PC-3 (cell line): ENCODE measurements around the gene UCHL5. TPM values are rescaled to one million over a fixed set of nuclear protein-coding genes. Genes with fewer than 3 reads are reported as not detected.

ENCODE experiments used
- ATAC-seq: fragments of 200-7000 bp; cut with Tn5 transposase; 2 replicates; pipeline ENCODE4 v1.9.1; 2020; ENCODE audit warnings: mild to moderate bottlenecking, moderate library complexity
- BruUV-seq: library from RNA; stranded (reverse); fragments of 400-500 nt; replicated peaks from 2 replicates; lab custom pipeline; 2021; lab: Mats Ljungman, UMichigan
- CTCF ChIA-PET: fragments of 300-600 bp; sonication (Branson Sonifier 250); formaldehyde crosslinking; loops from one replicate; lab custom pipeline; 2022; ENCODE audit warnings: antibody characterized with exemption; lab: Charles Lee
- POLR2A ChIA-PET: fragments of 300-600 bp; sonication (Branson Sonifier 250); formaldehyde crosslinking; loops from one replicate; lab custom pipeline; 2022; ENCODE audit warnings: antibody characterized with exemption; ENCODE audit not compliant: unreplicated experiment; lab: Charles Lee
- DNase-seq: peaks from one replicate; pipeline ENCODE4 v3.0.0-alpha.2; 2015
- H2AFZ ChIP-seq: fragments of 300-600 bp; sonication (generic); 2 replicates; pipeline ENCODE4 v1.6.0; 2016; ENCODE audit warnings: antibody characterized with exemption, low read length
- H3F3A ChIP-seq: fragments of 300-600 bp; sonication (generic); one replicate; pipeline ENCODE4 v1.6.0; 2017; ENCODE audit warnings: antibody characterized with exemption, low read length, control low read depth, mild to moderate bottlenecking; ENCODE audit not compliant: unreplicated experiment
- H3K27ac ChIP-seq: fragments of 300-600 bp; sonication (generic); 2 replicates; pipeline ENCODE4 v1.5.1; 2016; ENCODE audit warnings: mild to moderate bottlenecking, low read length
- H3K27me3 ChIP-seq: fragments of 300-600 bp; sonication (generic); 2 replicates; pipeline ENCODE4 v1.6.1; 2016; ENCODE audit warnings: low read length, mixed read lengths
- H3K36me3 ChIP-seq: fragments of 300-600 bp; sonication (generic); 2 replicates; pipeline ENCODE4 v1.6.1; 2016; ENCODE audit warnings: low read depth, mixed run types, low read length, mixed read lengths
- H3K4me1 ChIP-seq: fragments of 300-600 bp; sonication (generic); 2 replicates; pipeline ENCODE4 v1.5.1; 2016; ENCODE audit warnings: low read length; ENCODE audit not compliant: insufficient read depth
- H3K4me2 ChIP-seq: fragments of 300-600 bp; sonication (generic); 2 replicates; pipeline ENCODE4 v1.6.0; 2016; ENCODE audit warnings: low read length
- H3K4me3 ChIP-seq: fragments of 300-600 bp; sonication (generic); 2 replicates; pipeline ENCODE4 v1.5.1; 2016; ENCODE audit warnings: mild to moderate bottlenecking, low read length, mixed read lengths
- H3K79me2 ChIP-seq: fragments of 300-600 bp; sonication (generic); 2 replicates; pipeline ENCODE4 v1.6.1; 2017; ENCODE audit warnings: low read length, mixed read lengths
- H3K9ac ChIP-seq: fragments of 300-600 bp; sonication (generic); 2 replicates; pipeline ENCODE4 v1.6.0; 2016; ENCODE audit warnings: mild to moderate bottlenecking, low read length
- H3K9me2 ChIP-seq: fragments of 300-600 bp; sonication (generic); replicated peaks from 2 replicates; pipeline ENCODE4 v1.6.1; 2016; ENCODE audit warnings: mixed run types, low read length, mixed read lengths
- H3K9me3 ChIP-seq: fragments of 300-600 bp; sonication (generic); 2 replicates; pipeline ENCODE4 v1.6.1; 2016; ENCODE audit warnings: low read length, mixed read lengths
- H4K20me1 ChIP-seq: fragments of 300-600 bp; sonication (generic); 2 replicates; pipeline ENCODE4 v1.6.1; 2016; ENCODE audit warnings: low read length, mixed read lengths
- EZH2 ChIP-seq: fragments of 300-600 bp; sonication (generic); IDR thresholded peaks from one replicate; pipeline ENCODE4 v1.6.1; 2017; ENCODE audit warnings: antibody characterized with exemption, mild to moderate bottlenecking, low read length; ENCODE audit not compliant: unreplicated experiment
- EZH2phosphoT487 ChIP-seq: fragments of 300-600 bp; sonication (generic); IDR thresholded peaks from 2 replicates; pipeline ENCODE4 v1.6.1; 2018; ENCODE audit warnings: mild to moderate bottlenecking, antibody characterized with exemption, low read length, borderline replicate concordance
- intact Hi-C: fragments of 100-400 bp; cut with micrococcal nuclease; formaldehyde crosslinking; loops from 2 replicates; pipeline ENCODE4 v1.9.0; 2023
- total RNA-seq: library from RNA; depleted of rRNA; stranded (reverse); fragments of >200 nt; gene quantifications from 2 replicates; pipeline ENCODE4 v1.2.3, GENCODE V29; 2014
- TF ChIP-seq, protein P1 (sequence below): fragments of 300-600 bp; sonication (generic); conservative IDR thresholded peaks from 2 replicates; pipeline ENCODE4 v1.5.1; 2017; ENCODE audit warnings: antibody characterized with exemption, low read depth, mild to moderate bottlenecking, low read length

Gene UCHL5
- total RNA-seq, 1 experiment from 2014 or later, result 31.3 TPM

GRCh38 chr1:193031431-193031830, 27.7 kb downstream of the UCHL5 start:
- Histone ChIP-seq H3K27me3 (no peaks in the 10 kb centered on the region), H3K27ac (no peak overlapping the region), H3K4me1 (no peaks in the 10 kb centered on the region), H3K9ac (no peak overlapping the region), H3K4me3 (no peak overlapping the region), H3K4me2 (no peak overlapping the region), H3K36me3 (peaks cover 7% of the 10 kb centered on the region; the same call in 1 of the 2 replicates), H3K79me2 (peaks cover 47% of the 10 kb centered on the region), H3K9me2 (no peaks in the 10 kb centered on the region), H2AFZ (no peak overlapping the region), H4K20me1 (no peaks in the 10 kb centered on the region), H3K9me3 (no peaks in the 10 kb centered on the region), H3F3A (no peaks in the 10 kb centered on the region)
- ATAC-seq (peak; percentile 22; the same call in 1 of the 2 replicates), DNase-seq (peak; percentile 20)
- no TSS peak for BruUV-seq
- POLR2A ChIA-PET, result no interaction called here
- no peak for TF ChIP-seq EZH2
- TF ChIP-seq, protein P1, sequence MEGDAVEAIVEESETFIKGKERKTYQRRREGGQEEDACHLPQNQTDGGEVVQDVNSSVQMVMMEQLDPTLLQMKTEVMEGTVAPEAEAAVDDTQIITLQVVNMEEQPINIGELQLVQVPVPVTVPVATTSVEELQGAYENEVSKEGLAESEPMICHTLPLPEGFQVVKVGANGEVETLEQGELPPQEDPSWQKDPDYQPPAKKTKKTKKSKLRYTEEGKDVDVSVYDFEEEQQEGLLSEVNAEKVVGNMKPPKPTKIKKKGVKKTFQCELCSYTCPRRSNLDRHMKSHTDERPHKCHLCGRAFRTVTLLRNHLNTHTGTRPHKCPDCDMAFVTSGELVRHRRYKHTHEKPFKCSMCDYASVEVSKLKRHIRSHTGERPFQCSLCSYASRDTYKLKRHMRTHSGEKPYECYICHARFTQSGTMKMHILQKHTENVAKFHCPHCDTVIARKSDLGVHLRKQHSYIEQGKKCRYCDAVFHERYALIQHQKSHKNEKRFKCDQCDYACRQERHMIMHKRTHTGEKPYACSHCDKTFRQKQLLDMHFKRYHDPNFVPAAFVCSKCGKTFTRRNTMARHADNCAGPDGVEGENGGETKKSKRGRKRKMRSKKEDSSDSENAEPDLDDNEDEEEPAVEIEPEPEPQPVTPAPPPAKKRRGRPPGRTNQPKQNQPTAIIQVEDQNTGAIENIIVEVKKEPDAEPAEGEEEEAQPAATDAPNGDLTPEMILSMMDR, result peak; percentile 56
- CTCF ChIA-PET, result no interaction called here
- intact Hi-C loops, result loop anchor here (5.0 to 10.0 kb wide), 2 partner anchors 417 to 554 kb away; no protein-coding TSS in a partner anchor

- Histone ChIP-seq H3K36me3 (peaks cover 10% of the 10 kb centered on the region; the same call in 1 of the 2 replicates), H3K27ac (no peak overlapping the region), H4K20me1 (no peaks in the 10 kb centered on the region), H3K4me1 (no peaks in the 10 kb centered on the region), H3K79me2 (peaks cover 35% of the 10 kb centered on the region), H2AFZ (no peak overlapping the region), H3K9me2 (no peaks in the 10 kb centered on the region), H3K9me3 (no peaks in the 10 kb centered on the region), H3K9ac (no peak overlapping the region), H3K4me2 (no peak overlapping the region), H3K4me3 (no peak overlapping the region), H3F3A (no peaks in the 10 kb centered on the region), H3K27me3 (no peaks in the 10 kb centered on the region)
- POLR2A ChIA-PET, result no interaction called here
- TF ChIP-seq EZH2, result no peak
- TF ChIP-seq EZH2phosphoT487, result no peak
- TF ChIP-seq, protein P1, result no peak
- DNase-seq (no peak), ATAC-seq (no peak)
- CTCF ChIA-PET, result interaction anchor here (0.6 kb wide), 1 partner anchor 11 kb away, joined by 5 read pairs; no protein-coding TSS in a partner anchor
- intact Hi-C loops, result loop anchor here (5.0 to 10.0 kb wide), 2 partner anchors 415 to 553 kb away; no protein-coding TSS in a partner anchor
- no TSS peak for BruUV-seq
Measured at GRCh38 chr1:193030280-193030679, 28.9 kb downstream of the UCHL5 start.

GRCh38 chr1:193025218-193025617, 33.9 kb downstream of the UCHL5 start:
- no peaks in the 10 kb centered on the region for H4K20me1 ChIP-seq
- H3K9me3 ChIP-seq, result no peaks in the 10 kb centered on the region
- intact Hi-C loops, result no loop called here
- no peak overlapping the region for H2AFZ ChIP-seq
- H3K4me1 ChIP-seq, result no peaks in the 10 kb centered on the region
- TF ChIP-seq EZH2phosphoT487 (no peak), EZH2 (no peak)
- TF ChIP-seq, protein P1, result no peak
- peaks cover 14% of the 10 kb centered on the region for H3K36me3 ChIP-seq
- BruUV-seq, result no TSS peak
- no peaks in the 10 kb centered on the region for H3K27me3 ChIP-seq
- no peak for DNase-seq
- H3K9me2 ChIP-seq, result no peaks in the 10 kb centered on the region
- H3K4me3 ChIP-seq, result no peak overlapping the region
- H3F3A ChIP-seq, result peaks cover 4% of the 10 kb centered on the region
- POLR2A ChIA-PET, result no interaction called here
- no peak overlapping the region for H3K4me2 ChIP-seq
- no peak overlapping the region for H3K27ac ChIP-seq
- no peak overlapping the region for H3K9ac ChIP-seq
- peaks cover 3% of the 10 kb centered on the region for H3K79me2 ChIP-seq
- CTCF ChIA-PET, result no interaction called here
- ATAC-seq, result no peak
